ENCODE results near the gene C16orf96.

C16orf96 gene

GRCh38 chr16:4507588-4508345, 48.4 kb upstream of the C16orf96 start:
- TF ChIP-seq POLR2AphosphoS5 (IDR thresholded peaks at IDR 0.05; ENCODE audit: low read depth) (no peak), REST (IDR thresholded peaks at IDR 0.05; ENCODE audit: insufficient replicate concordance, low read depth) (no peak), GABPA (IDR thresholded peaks at IDR 0.05; ENCODE audit: low read depth) (no peak), CTCF (IDR thresholded peaks at IDR 0.05; ENCODE audit: insufficient read depth, low read length) (no peak), SPI1 (IDR thresholded peaks at IDR 0.05; ENCODE audit: borderline replicate concordance, low read depth) (no peak)
- Histone ChIP-seq H3K27me3 (ENCODE audit: insufficient read depth, poor library complexity, severe bottlenecking) (no peaks in the 10 kb centered on the region), H3K27ac (replicated peaks) (no peak overlapping the region), H3K4me3 (replicated peaks; ENCODE audit: insufficient read depth, low read length) (no peak overlapping the region)
- no peak for DNase-seq (ENCODE audit: low read depth in 1 of 2, low spot score in 1 of 2)

GRCh38 chr16:4508806-4509205, 47.3 kb upstream of the C16orf96 start:
- no peaks in the 10 kb centered on the region for H3K27me3 ChIP-seq (ENCODE audit: insufficient read depth, poor library complexity, severe bottlenecking)
- no peak for TF ChIP-seq REST (IDR thresholded peaks at IDR 0.05; ENCODE audit: insufficient replicate concordance, low read depth)
- TF ChIP-seq SPI1 (IDR thresholded peaks at IDR 0.05; ENCODE audit: borderline replicate concordance, low read depth), result no peak
- no peak for TF ChIP-seq GABPA (IDR thresholded peaks at IDR 0.05; ENCODE audit: low read depth)
- TF ChIP-seq CTCF (IDR thresholded peaks at IDR 0.05; ENCODE audit: insufficient read depth, low read length), result no peak
- no peak for TF ChIP-seq POLR2AphosphoS5 (IDR thresholded peaks at IDR 0.05; ENCODE audit: low read depth)
- no peak overlapping the region for H3K4me3 ChIP-seq (replicated peaks; ENCODE audit: insufficient read depth, low read length)
- DNase-seq (ENCODE audit: low read depth in 1 of 2, low spot score in 1 of 2), result no peak
- H3K27ac ChIP-seq (replicated peaks), result no peak overlapping the region

- no peak for DNase-seq (ENCODE audit: low read depth in 1 of 2, low spot score in 1 of 2)
- H3K4me3 ChIP-seq (replicated peaks; ENCODE audit: insufficient read depth, low read length), result no peak overlapping the region
- no peak for TF ChIP-seq CTCF (IDR thresholded peaks at IDR 0.05; ENCODE audit: insufficient read depth, low read length)
- TF ChIP-seq REST (IDR thresholded peaks at IDR 0.05; ENCODE audit: insufficient replicate concordance, low read depth), result no peak
- TF ChIP-seq POLR2AphosphoS5 (IDR thresholded peaks at IDR 0.05; ENCODE audit: low read depth), result no peak
- TF ChIP-seq GABPA (IDR thresholded peaks at IDR 0.05; ENCODE audit: low read depth), result no peak
- TF ChIP-seq SPI1 (IDR thresholded peaks at IDR 0.05; ENCODE audit: borderline replicate concordance, low read depth), result no peak
- H3K27me3 ChIP-seq (ENCODE audit: insufficient read depth, poor library complexity, severe bottlenecking), result no peaks in the 10 kb centered on the region
- no peak overlapping the region for H3K27ac ChIP-seq (replicated peaks)
These were observed 46.7 kb upstream of the C16orf96 start for GRCh38 chr16:4509420-4509819.
